Measurements from ENCODE around the gene CD38. TPM values are rescaled to one million over a fixed set of nuclear protein-coding genes. Genes with fewer than 3 reads are reported as not detected.
A peak's percentile ranks its signal among the peaks of the same experiment; 100 is the strongest.

Gene CD38
- polyA plus RNA-seq, 2 of the 4 experiments (the other 2 are of a cell fraction), result 7.8 to 12.4 TPM

DNA sequence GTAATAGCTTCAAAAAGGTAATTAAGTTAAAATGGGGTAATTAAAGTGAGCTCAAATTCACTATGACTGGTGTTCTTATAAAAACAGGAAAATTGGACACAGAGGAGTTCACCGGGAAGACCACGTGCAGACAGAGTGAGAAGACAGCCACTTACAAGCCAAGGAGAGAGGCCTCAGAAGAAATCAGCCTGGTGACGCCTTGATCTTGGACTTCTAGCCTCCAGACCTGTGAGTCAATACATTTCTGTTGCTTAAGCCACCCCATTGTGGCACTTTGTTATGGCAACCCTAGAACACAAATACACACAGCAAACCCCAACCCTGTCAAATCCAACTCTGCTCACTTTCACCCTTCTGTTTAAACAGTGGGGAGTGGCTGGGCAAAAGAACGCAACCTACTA is 4.1 kb upstream of the CD38 start (continued):
- peak; percentile 41 to 78; a peak in 3 of 4 replicates for TF ChIP-seq CEBPB (IDR thresholded peaks at IDR 0.05)
- TF ChIP-seq EP300 (IDR thresholded peaks at IDR 0.05), result peak; percentile 21 to 57; a peak in 1 of 5 replicates
- 0 out of 2 replicates have a peak, but pooled peaks have one; percentile 41 for TF ChIP-seq ZSCAN20 (CRISPR knock-in tag; IDR thresholded peaks at IDR 0.05)

- ATAC-seq (no peak), FAIRE-seq (no peak), DNase-seq (ENCODE audit: low read depth in 1 of 2, low spot score in 1 of 2) (no peak)
- Histone ChIP-seq H3K27ac (peak overlapping the region in 1 of 2 experiments; percentile 87; a peak in 1 of 6 replicates), H3K9me3 (no peaks in the 10 kb centered on the region), H3K4me2 (no peak overlapping the region), H3K4me3 (no peak overlapping the region), H3K4me1 (peaks cover 36% of the 10 kb centered on the region)
- TF ChIP-seq RCOR1 (IDR thresholded peaks at IDR 0.05; ENCODE audit: low read depth, low read length) (no peak), CHD4 (IDR thresholded peaks at IDR 0.05; ENCODE audit: borderline replicate concordance) (no peak), MAZ (IDR thresholded peaks at IDR 0.05; ENCODE audit: borderline replicate concordance, low read depth, low read length) (no peak), TP53 (CRISPR knock-in tag; IDR thresholded peaks at IDR 0.05) (no peak), GATA3 (IDR thresholded peaks at IDR 0.05; ENCODE audit: borderline replicate concordance) (no peak), KDM5A (IDR thresholded peaks at IDR 0.05) (no peak), CBX8 (IDR thresholded peaks at IDR 0.05) (no peak), JUN (IDR thresholded peaks at IDR 0.05) (no peak), ZSCAN20 (CRISPR knock-in tag; IDR thresholded peaks at IDR 0.05) (no peak), ZFP36 (IDR thresholded peaks at IDR 0.05; ENCODE audit: borderline replicate concordance, partially characterized antibody) (no peak), CBX2 (IDR thresholded peaks at IDR 0.05; ENCODE audit: borderline replicate concordance, low read depth) (no peak), JUNB (IDR thresholded peaks at IDR 0.05) (no peak), EP300 (IDR thresholded peaks at IDR 0.05) (no peak), ESRRA (IDR thresholded peaks at IDR 0.05; ENCODE audit: borderline replicate concordance, low read length) (no peak), HMGXB4 (CRISPR knock-in tag; IDR thresholded peaks at IDR 0.05; ENCODE audit: borderline replicate concordance) (no peak), FOSB (CRISPR knock-in tag; IDR thresholded peaks at IDR 0.05) (no peak), TFCP2L1 (CRISPR knock-in tag; IDR thresholded peaks at IDR 0.05) (no peak)
- TF ChIP-seq, protein P1, sequence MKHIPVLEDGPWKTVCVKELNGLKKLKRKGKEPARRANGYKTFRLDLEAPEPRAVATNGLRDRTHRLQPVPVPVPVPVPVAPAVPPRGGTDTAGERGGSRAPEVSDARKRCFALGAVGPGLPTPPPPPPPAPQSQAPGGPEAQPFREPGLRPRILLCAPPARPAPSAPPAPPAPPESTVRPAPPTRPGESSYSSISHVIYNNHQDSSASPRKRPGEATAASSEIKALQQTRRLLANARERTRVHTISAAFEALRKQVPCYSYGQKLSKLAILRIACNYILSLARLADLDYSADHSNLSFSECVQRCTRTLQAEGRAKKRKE (CRISPR knock-in tag; IDR thresholded peaks at IDR 0.05; ENCODE audit: low read depth), result no peak
- TF ChIP-seq, protein P2, sequence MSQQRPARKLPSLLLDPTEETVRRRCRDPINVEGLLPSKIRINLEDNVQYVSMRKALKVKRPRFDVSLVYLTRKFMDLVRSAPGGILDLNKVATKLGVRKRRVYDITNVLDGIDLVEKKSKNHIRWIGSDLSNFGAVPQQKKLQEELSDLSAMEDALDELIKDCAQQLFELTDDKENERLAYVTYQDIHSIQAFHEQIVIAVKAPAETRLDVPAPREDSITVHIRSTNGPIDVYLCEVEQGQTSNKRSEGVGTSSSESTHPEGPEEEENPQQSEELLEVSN (IDR thresholded peaks at IDR 0.05; ENCODE audit: borderline replicate concordance, low read depth), result no peak
- ChIA-PET CTCF (interaction anchor here (0.6 to 1.5 kb wide), 4 partner anchors 17 to 298 kb away, joined by 3 read pairs; no protein-coding TSS in a partner anchor), POLR2A (no interaction called here)
- WGBS (ENCODE audit: missing lambda C conversion rate), result 91% methylated on average over 5 of the region's 5 CpGs
Observed at GRCh38 chr4:15776871-15777648, 1.1 kb upstream of the CD38 start.

- 78% methylated on average over 7 of the region's 7 CpGs for whole genome bisulfite sequencing (ENCODE audit: missing lambda C conversion rate)
- no peak for ATAC-seq
- Histone ChIP-seq H3K27ac (peak overlapping the region; percentile 87 to 92), H3K4me1 (peaks cover 31% of the 10 kb centered on the region), H3K4me3 (peak overlapping the region; percentile 76), H3K4me2 (peak overlapping the region; percentile 92), H3K9me3 (no peaks in the 10 kb centered on the region)
- no peak for TF ChIP-seq ESRRA (IDR thresholded peaks at IDR 0.05; ENCODE audit: borderline replicate concordance, low read length)
- no peak for TF ChIP-seq FOXS1 (CRISPR knock-in tag; IDR thresholded peaks at IDR 0.05)
- no peak for TF ChIP-seq RNF2 (IDR thresholded peaks at IDR 0.05; ENCODE audit: borderline replicate concordance, low read depth)
- no peak for FAIRE-seq
- POLR2A ChIA-PET, result no interaction called here
- CTCF ChIA-PET, result interaction anchor here (0.8 to 1.5 kb wide), 3 partner anchors 17 to 298 kb away, joined by 3 read pairs; no protein-coding TSS in a partner anchor
- DNase-seq (ENCODE audit: low read depth in 1 of 2, low spot score in 1 of 2), result no peak
Observed at GRCh38 chr4:15777697-15778288, 335 bp upstream of the CD38 start.
